ENCODE measurements around the gene FAM47E. TPM values are rescaled to one million over a fixed set of nuclear protein-coding genes. Genes with fewer than 3 reads are reported as not detected.

Gene FAM47E
- total RNA-seq, 1 donor from 2014 or later: 2.9 TPM

DNA sequence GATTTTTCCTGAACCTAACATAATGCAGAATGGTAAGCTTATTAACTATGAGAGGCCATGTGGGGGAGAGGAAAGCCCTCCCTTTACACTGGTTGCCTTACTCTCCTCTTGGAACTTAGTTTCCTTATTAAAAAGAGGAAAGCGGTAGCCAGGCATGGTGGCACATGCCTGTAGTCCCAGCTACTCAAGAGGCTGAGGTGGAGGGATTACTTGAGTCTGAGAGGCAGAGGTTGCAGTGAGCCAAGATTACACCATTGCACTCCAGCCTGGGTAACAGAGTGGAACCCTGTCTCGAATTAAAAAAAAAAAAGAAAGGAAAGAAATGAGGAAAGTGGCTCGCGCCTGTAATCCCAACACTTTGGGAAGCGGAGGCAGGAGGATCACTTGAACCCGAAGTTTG lies 2.0 kb downstream of the FAM47E start:
- DNase-seq: no peak
- peaks cover 18% of the 10 kb centered on the region for H3K9me3 Mint-ChIP-seq (ENCODE audit: unreplicated experiment)
- H3K27ac Mint-ChIP-seq (ENCODE audit: unreplicated experiment): no peak overlapping the region
- TF ChIP-seq CTCF (IDR thresholded peaks at IDR 0.05; ENCODE audit: partially characterized antibody, unreplicated experiment): no peak
- H3K36me3 Mint-ChIP-seq (ENCODE audit: unreplicated experiment): no peaks in the 10 kb centered on the region
- H3K4me1 Mint-ChIP-seq (ENCODE audit: low read depth, unreplicated experiment): peaks cover 29% of the 10 kb centered on the region
- no peak overlapping the region for H3K4me3 Mint-ChIP-seq (ENCODE audit: unreplicated experiment)
- H3K27me3 Mint-ChIP-seq (ENCODE audit: unreplicated experiment): peaks cover 14% of the 10 kb centered on the region

GRCh38 chr4:76256032-76256431 lies 4.5 kb downstream of the FAM47E start:
- no peak overlapping the region for H3K27ac Mint-ChIP-seq (ENCODE audit: unreplicated experiment)
- peaks cover 8% of the 10 kb centered on the region for H3K27me3 Mint-ChIP-seq (ENCODE audit: unreplicated experiment)
- peaks cover 15% of the 10 kb centered on the region for H3K9me3 Mint-ChIP-seq (ENCODE audit: unreplicated experiment)
- H3K36me3 Mint-ChIP-seq (ENCODE audit: unreplicated experiment): peaks cover 6% of the 10 kb centered on the region
- TF ChIP-seq CTCF (IDR thresholded peaks at IDR 0.05; ENCODE audit: partially characterized antibody, unreplicated experiment): no peak
- no peak overlapping the region for H3K4me3 Mint-ChIP-seq (ENCODE audit: unreplicated experiment)
- peaks cover 20% of the 10 kb centered on the region for H3K4me1 Mint-ChIP-seq (ENCODE audit: low read depth, unreplicated experiment)
- no peak for DNase-seq

DNA sequence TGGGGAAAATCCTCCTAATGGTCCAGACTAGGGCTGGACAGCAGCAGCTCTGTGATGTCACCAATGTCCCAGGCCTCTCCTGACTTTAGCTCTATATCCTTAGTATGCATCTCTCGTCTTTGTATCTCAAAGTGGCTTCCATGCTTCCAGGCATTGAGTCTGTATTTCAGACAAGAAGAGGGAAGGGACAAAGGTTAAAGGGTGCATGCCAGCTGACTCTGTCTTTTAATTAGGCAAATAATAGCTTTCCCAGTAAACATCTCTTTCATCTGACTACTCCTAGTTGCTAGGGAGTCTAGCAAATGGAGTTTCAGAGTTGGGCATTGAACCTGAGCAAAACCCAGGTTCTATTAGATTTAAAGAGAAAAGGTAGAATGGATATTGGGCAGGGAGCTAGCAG lies 5.4 kb downstream of the FAM47E start:
- no peak overlapping the region for H3K4me3 Mint-ChIP-seq (ENCODE audit: unreplicated experiment)

DNA sequence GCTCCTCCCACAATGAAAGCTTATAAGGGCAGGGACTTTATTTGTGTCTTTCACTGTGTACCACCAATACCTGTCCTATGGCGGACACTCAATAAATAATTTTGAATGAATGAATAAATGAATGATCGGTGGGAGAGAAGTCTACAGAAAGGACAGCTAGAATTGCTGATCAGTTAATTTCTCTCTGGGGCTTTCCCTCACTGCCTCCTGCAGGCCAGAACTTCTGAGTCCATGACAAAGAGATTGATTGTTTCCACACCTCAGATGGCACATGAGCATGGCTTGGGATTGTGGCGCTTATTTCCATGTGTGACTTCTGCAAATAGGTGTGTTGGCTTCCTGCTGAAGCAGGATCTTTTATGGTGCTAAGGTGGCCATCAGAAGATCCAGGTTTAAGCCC lies 6.3 kb downstream of the FAM47E start:
- Mint-ChIP-seq H3K4me3 (ENCODE audit: unreplicated experiment) (no peak overlapping the region), H3K27ac (ENCODE audit: unreplicated experiment) (no peak overlapping the region), H3K27me3 (ENCODE audit: unreplicated experiment) (no peaks in the 10 kb centered on the region), H3K4me1 (ENCODE audit: low read depth, unreplicated experiment) (peaks cover 10% of the 10 kb centered on the region), H3K9me3 (ENCODE audit: unreplicated experiment) (peaks cover under 1% of the 10 kb centered on the region), H3K36me3 (ENCODE audit: unreplicated experiment) (peaks cover 6% of the 10 kb centered on the region)
- no peak for DNase-seq
- no peak for TF ChIP-seq CTCF (IDR thresholded peaks at IDR 0.05; ENCODE audit: partially characterized antibody, unreplicated experiment)

More for the DNA sequence above, 5.4 kb downstream of the FAM47E start:
- peaks cover 4% of the 10 kb centered on the region for H3K27me3 Mint-ChIP-seq (ENCODE audit: unreplicated experiment)
- H3K9me3 Mint-ChIP-seq (ENCODE audit: unreplicated experiment): peaks cover 8% of the 10 kb centered on the region
- peaks cover 6% of the 10 kb centered on the region for H3K36me3 Mint-ChIP-seq (ENCODE audit: unreplicated experiment)
- H3K4me1 Mint-ChIP-seq (ENCODE audit: low read depth, unreplicated experiment): peaks cover 18% of the 10 kb centered on the region
- TF ChIP-seq CTCF (IDR thresholded peaks at IDR 0.05; ENCODE audit: partially characterized antibody, unreplicated experiment): no peak
- H3K27ac Mint-ChIP-seq (ENCODE audit: unreplicated experiment): no peak overlapping the region
- DNase-seq: no peak

DNA sequence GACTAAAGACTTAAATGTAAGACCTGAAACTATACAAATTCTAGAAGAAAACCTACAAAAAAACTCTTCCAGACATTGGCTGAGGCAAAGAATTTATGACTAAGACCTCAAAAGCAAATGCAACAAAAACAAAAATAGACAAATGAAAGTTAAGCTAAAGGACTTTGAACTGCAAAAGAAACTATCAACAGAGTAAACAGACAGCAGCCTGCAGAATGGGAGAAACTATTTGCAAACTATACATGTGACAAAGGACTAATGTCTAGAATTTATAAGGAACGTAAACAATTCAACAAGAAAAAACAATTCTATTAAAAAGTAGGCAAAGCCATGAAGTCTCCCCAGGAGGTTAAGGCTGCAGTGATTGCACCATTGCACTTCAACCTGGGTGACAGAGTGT lies 9.1 kb downstream of the FAM47E start:
- no peak for DNase-seq
- H3K27me3 Mint-ChIP-seq (ENCODE audit: unreplicated experiment): peaks cover 1% of the 10 kb centered on the region
- no peak overlapping the region for H3K27ac Mint-ChIP-seq (ENCODE audit: unreplicated experiment)
- no peak overlapping the region for H3K4me3 Mint-ChIP-seq (ENCODE audit: unreplicated experiment)
- no peaks in the 10 kb centered on the region for H3K4me1 Mint-ChIP-seq (ENCODE audit: low read depth, unreplicated experiment)
- H3K9me3 Mint-ChIP-seq (ENCODE audit: unreplicated experiment): no peaks in the 10 kb centered on the region
- no peak for TF ChIP-seq CTCF (IDR thresholded peaks at IDR 0.05; ENCODE audit: partially characterized antibody, unreplicated experiment)
- peaks cover 6% of the 10 kb centered on the region for H3K36me3 Mint-ChIP-seq (ENCODE audit: unreplicated experiment)

Data from glutamatergic neuron (in vitro differentiated cells).